H1 (cell line): ENCODE results near the gene MYOCD. TPM values are rescaled to one million over a fixed set of nuclear protein-coding genes. Genes with fewer than 3 reads are reported as not detected.

Experiments
- CTCF ChIA-PET: fragments of 300-600 bp; sonication (Branson Sonifier 250); formaldehyde crosslinking; loops from one replicate; lab custom pipeline; 2021; ENCODE audit not compliant: partially characterized antibody; lab: Charles Lee
- POLR2A ChIA-PET: fragments of 300-600 bp; sonication (Branson Sonifier 250); formaldehyde crosslinking; loops from one replicate; lab custom pipeline; 2021; ENCODE audit warnings: inconsistent platforms; ENCODE audit not compliant: partially characterized antibody; lab: Charles Lee
- DNase-seq, 2 experiments: peaks; one replicate each; pipeline versions ENCODE4 v3.0.0 to v3.0.0-alpha.2; 2010 to 2022; ENCODE audit warnings: low spot score in 2 of 2, low read depth in 1 of 2, mixed read lengths in 1 of 2
- FAIRE-seq: peaks from 2 replicates; lab custom pipeline; 2011; peaks lifted over from hg19 to GRCh38; lab: Jason Lieb, UNC
- H2AFZ ChIP-seq: 2 replicates; pipeline ENCODE4 v1.8.1; 2012; ENCODE audit warnings: low read length, inconsistent platforms
- H2AK5ac ChIP-seq: 2 replicates; pipeline ENCODE4 v1.6.1; 2013; ENCODE audit warnings: low read depth, low read length
- H2BK120ac ChIP-seq: replicated peaks from 2 replicates; pipeline ENCODE3; 2013; ENCODE audit warnings: low read depth, low read length, inconsistent platforms
- H2BK12ac ChIP-seq: 2 replicates; pipeline ENCODE4 v1.6.1; 2013; ENCODE audit warnings: low read depth, low read length
- H2BK15ac ChIP-seq: 2 replicates; pipeline ENCODE4 v1.6.1; 2013; ENCODE audit warnings: low read length
- H2BK20ac ChIP-seq: 2 replicates; pipeline ENCODE4 v1.6.1; 2013; ENCODE audit warnings: low read length
- H2BK5ac ChIP-seq: 2 replicates; pipeline ENCODE4 v1.6.1; 2013; ENCODE audit warnings: low read depth, low read length
- H3K14ac ChIP-seq: 2 replicates; pipeline ENCODE4 v1.6.1; 2013; ENCODE audit warnings: inconsistent platforms; ENCODE audit not compliant: insufficient read length
- H3K18ac ChIP-seq: 2 replicates; pipeline ENCODE4 v1.6.1; 2013; ENCODE audit warnings: low read length; ENCODE audit errors: extremely low read depth
- H3K23ac ChIP-seq: 2 replicates; pipeline ENCODE4 v1.6.1; 2013; ENCODE audit warnings: inconsistent platforms; ENCODE audit not compliant: insufficient read length
- H3K23me2 ChIP-seq: 2 replicates; pipeline ENCODE4 v1.6.1; 2013; ENCODE audit warnings: low read depth, low read length
- H3K27ac ChIP-seq: 2 replicates; pipeline ENCODE4 v1.6.1; 2011; ENCODE audit warnings: low read depth, low read length, inconsistent platforms
- H3K27me3 ChIP-seq, 4 experiments: replicated peaks in 1 of 4; 1 replicate in 1 of 4; 2 replicates in 3 of 4; pipeline versions ENCODE4 v1.6.1 to v1.8.1; 2011 to 2013; ENCODE audit warnings: low read length in 3 of 4, mild to moderate bottlenecking in 3 of 4, inconsistent platforms in 2 of 4, mixed read lengths in 2 of 4, moderate library complexity in 1 of 4; ENCODE audit not compliant: control insufficient read depth in 3 of 4, insufficient read depth in 3 of 4; ENCODE audit errors: extremely low read depth in 1 of 4
- H3K36me3 ChIP-seq, 4 experiments: 2 replicates each; pipeline versions ENCODE4 v1.6.1 to v1.8.1; 2011 to 2013; ENCODE audit warnings: mild to moderate bottlenecking in 4 of 4, low read length in 3 of 4, moderate library complexity in 2 of 4, control low read depth in 1 of 4, inconsistent platforms in 1 of 4; ENCODE audit not compliant: insufficient read depth in 4 of 4, control insufficient read depth in 2 of 4
- H3K4ac ChIP-seq: replicated peaks from 2 replicates; pipeline ENCODE3; 2013; ENCODE audit warnings: low read length, low read depth, mixed read lengths, inconsistent platforms; ENCODE audit not compliant: insufficient read length
- H3K4me1 ChIP-seq, 4 experiments: replicated peaks in 1 of 4; 1 replicate in 1 of 4; 2 replicates in 3 of 4; pipeline versions ENCODE4 v1.6.1 to v1.8.1; 2011 to 2013; ENCODE audit warnings: low read length in 3 of 4, inconsistent platforms in 2 of 4, mixed read lengths in 1 of 4; ENCODE audit not compliant: insufficient read depth in 4 of 4, control insufficient read depth in 3 of 4
- H3K4me2 ChIP-seq, 2 experiments: 2 replicates each; pipeline versions ENCODE4 v1.6.1 to v1.8.1; 2011 to 2013; ENCODE audit warnings: low read depth in 2 of 2, low read length in 2 of 2, control low read depth in 1 of 2, inconsistent platforms in 1 of 2, mild to moderate bottlenecking in 1 of 2; ENCODE audit not compliant: insufficient read depth in 1 of 2
- H3K4me3 ChIP-seq, 4 experiments: fragments of 200-600, 300-600 bp in 1 of 4; sonication (generic), shearing (Covaris generic), sonication (Bioruptor Twin) in 1 of 4; 2 replicates each; pipeline versions ENCODE4 v1.5.1 to v1.8.1; 2011 to 2016; ENCODE audit warnings: low read length in 4 of 4, low read depth in 3 of 4, control low read depth in 2 of 4, inconsistent platforms in 2 of 4, mild to moderate bottlenecking in 2 of 4, mixed read lengths in 1 of 4, moderate library complexity in 1 of 4; ENCODE audit not compliant: insufficient read depth in 2 of 4; ENCODE audit errors: extremely low read depth in 1 of 4
- H3K56ac ChIP-seq: replicated peaks from 2 replicates; pipeline ENCODE3; 2013; ENCODE audit warnings: low read depth, mild to moderate bottlenecking, mixed read lengths, low read length, inconsistent platforms; ENCODE audit not compliant: insufficient read length
- H3K79me1 ChIP-seq: 2 replicates; pipeline ENCODE4 v1.6.1; 2013; ENCODE audit warnings: low read depth, low read length, control low read depth
- H3K79me2 ChIP-seq, 2 experiments: 2 replicates each; pipeline versions ENCODE4 v1.6.1 to v1.8.1; 2012 to 2013; ENCODE audit warnings: low read length in 2 of 2, mild to moderate bottlenecking in 2 of 2, inconsistent platforms in 1 of 2; ENCODE audit not compliant: insufficient read depth in 2 of 2, control insufficient read depth in 1 of 2
- H3K9ac ChIP-seq, 4 experiments: replicated peaks in 1 of 4; 1 replicate in 1 of 4; 2 replicates in 3 of 4; pipeline versions ENCODE4 v1.6.1 to v1.8.1; 2011 to 2013; ENCODE audit warnings: low read depth in 3 of 4, low read length in 3 of 4, control low read depth in 2 of 4, mild to moderate bottlenecking in 2 of 4, moderate library complexity in 2 of 4, inconsistent platforms in 1 of 4; ENCODE audit errors: extremely low read depth in 1 of 4
- H3K9me3 ChIP-seq, 2 experiments: 2 replicates each; pipeline versions ENCODE4 v1.6.1 to v1.8.1; 2012 to 2013; ENCODE audit warnings: mild to moderate bottlenecking in 2 of 2, moderate library complexity in 2 of 2, control low read depth in 1 of 2, inconsistent platforms in 1 of 2, low read depth in 1 of 2, low read length in 1 of 2, mixed read lengths in 1 of 2; ENCODE audit not compliant: insufficient read depth in 2 of 2
- H4K20me1 ChIP-seq, 2 experiments: replicated peaks in 1 of 2; 2 replicates each; pipeline versions ENCODE3 to v1.8.1; 2011 to 2013; ENCODE audit warnings: inconsistent platforms in 2 of 2, low read length in 2 of 2, mild to moderate bottlenecking in 1 of 2; ENCODE audit not compliant: insufficient read depth in 2 of 2, control insufficient read depth in 1 of 2
- H4K5ac ChIP-seq: 2 replicates; pipeline ENCODE4 v1.6.1; 2013; ENCODE audit warnings: low read length, low read depth, mixed read lengths, inconsistent platforms; ENCODE audit not compliant: insufficient read length
- H4K8ac ChIP-seq: 2 replicates; pipeline ENCODE4 v1.8.0; 2013; ENCODE audit warnings: mild to moderate bottlenecking, moderate library complexity, low read length, inconsistent platforms; ENCODE audit not compliant: insufficient read depth; ENCODE audit errors: extremely low read depth
- H4K91ac ChIP-seq: replicated peaks from 2 replicates; pipeline ENCODE3; 2013; ENCODE audit warnings: low read length, mixed read lengths, inconsistent platforms; ENCODE audit not compliant: insufficient read length
- EGR1 ChIP-seq: IDR thresholded peaks from 2 replicates; pipeline ENCODE4 v1.6.1; 2011; ENCODE audit warnings: low read depth, low read length, borderline replicate concordance
- HDAC2 ChIP-seq, 2 experiments: fragments of 300-600 bp in 1 of 2; sonication (generic) in 1 of 2; IDR thresholded peaks; 2 replicates each; pipeline ENCODE4 v1.6.1; 2011 to 2012; ENCODE audit warnings: low read depth in 2 of 2, low read length in 2 of 2, mild to moderate bottlenecking in 2 of 2, moderate library complexity in 2 of 2, borderline replicate concordance in 1 of 2, inconsistent platforms in 1 of 2
- POLR2AphosphoS5 ChIP-seq: IDR thresholded peaks from 2 replicates; pipeline ENCODE4 v1.6.1; 2011; ENCODE audit warnings: low read depth, low read length
- RBBP5 ChIP-seq: IDR thresholded peaks from 2 replicates; pipeline ENCODE4 v1.7.1; 2012; ENCODE audit warnings: low read depth, mild to moderate bottlenecking, inconsistent platforms, low read length, moderate library complexity, borderline replicate concordance
- WGBS, 2 experiments: shearing (Covaris generic) in 1 of 2; methylation state at CpG; one replicate each; pipeline versions ENCODE4 v1.1.6 to v1.1.7; 2013 to 2015; ENCODE audit warnings: low lambda C conversion rate in 2 of 2, mixed read lengths in 2 of 2, inconsistent platforms in 1 of 2, low coverage in 1 of 2, missing lambda C conversion rate in 1 of 2; ENCODE audit not compliant: insufficient replicate concordance in 2 of 2, insufficient coverage in 1 of 2, insufficient read length in 1 of 2; ENCODE audit errors: extremely low coverage in 1 of 2, missing lambda C conversion rate in 1 of 2; 5-methylcytosine and 5-hydroxymethylcytosine counted together
- polyA plus RNA-seq, 7 experiments: library from polyadenylated mRNA; depleted of rRNA in 3 of 7; stranded (reverse) in 5 of 7; unstranded in 2 of 7; fragments of >200 nt in 5 of 7; fragments of 200-250 nt in 2 of 7; gene quantifications; 1 replicate in 5 of 7; 2 replicates in 1 of 7; 4 replicates in 1 of 7; pipeline versions ENCODE4 v1.2.1 to v1.2.3, GENCODE V29; 2011 to 2013; ENCODE audit warnings: missing spikeins in 2 of 7, mixed read lengths in 2 of 7
- total RNA-seq: library from RNA; stranded (reverse); fragmentation: NEBNext Ultra II Directional; extraction: Animal tissue kit (Norgen Biotek cat#: 25700); gene quantifications from 2 replicates; pipeline ENCODE4 v1.2.1, GENCODE V29; 2021

Gene MYOCD
- total and polyA plus RNA-seq, 2 of the 8 experiments (the other 6 are each of a cell fraction or from before 2014, with no cell fraction given) = 0.30 to 4.9 TPM

DNA sequence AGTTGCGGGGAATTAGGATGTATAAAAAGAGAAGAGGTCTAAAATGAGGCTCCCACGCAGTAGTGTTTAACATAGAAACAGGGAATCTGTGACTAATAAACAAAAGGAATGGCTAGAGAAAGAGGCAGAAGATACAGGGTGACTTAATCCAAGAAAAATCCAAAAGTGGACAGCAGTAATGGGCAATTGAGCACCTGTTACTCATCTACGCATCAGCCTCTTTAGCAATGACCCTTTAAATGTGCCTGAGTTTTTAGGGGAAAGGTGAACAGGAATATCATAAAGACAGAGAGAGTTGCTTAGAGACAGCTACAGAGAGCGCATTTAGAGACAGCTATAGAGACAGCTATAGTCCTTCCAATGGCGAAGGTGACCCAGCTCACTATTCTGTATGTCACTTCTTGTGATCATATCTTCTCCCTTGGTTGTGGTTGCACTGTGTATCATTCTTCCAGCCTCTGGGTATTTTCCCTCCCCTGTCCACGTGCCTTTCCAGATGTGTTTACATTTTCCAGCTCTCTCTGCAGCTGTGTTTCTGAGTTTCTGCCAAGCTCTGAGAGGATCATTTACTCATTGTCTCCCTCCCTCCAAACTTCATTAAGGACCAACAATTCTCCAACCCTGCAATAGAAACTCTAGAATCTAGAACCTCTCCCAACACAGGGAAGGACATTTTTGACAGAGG is 61.5 kb downstream of the MYOCD start:
- no peak overlapping the region for H2BK20ac ChIP-seq
- H2BK12ac ChIP-seq = no peak overlapping the region
- H3K27ac ChIP-seq = no peak overlapping the region
- H3K9me3 ChIP-seq = no peaks in the 10 kb centered on the region
- H3K36me3 ChIP-seq = no peaks in the 10 kb centered on the region
- H2BK5ac ChIP-seq = no peak overlapping the region
- no peak overlapping the region for H3K4ac ChIP-seq
- ChIA-PET CTCF (interaction anchor here (0.8 kb wide), 1 partner anchor 9 kb away, joined by 3 read pairs; no protein-coding TSS in a partner anchor), POLR2A (no interaction called here)
- H4K5ac ChIP-seq = no peak overlapping the region
- FAIRE-seq = no peak
- no peak overlapping the region for H3K18ac ChIP-seq
- 80% methylated on average over 6 of the region's 6 CpGs; no CpG with 5 or more reads in 1 of the 2 experiments for WGBS, 2 experiments
- no peaks in the 10 kb centered on the region for H3K79me1 ChIP-seq
- H2BK15ac ChIP-seq = no peak overlapping the region
- TF ChIP-seq HDAC2 (IDR thresholded peaks at IDR 0.05; ENCODE audit: borderline replicate concordance in 1 of 2, low read depth in 2 of 2, low read length in 2 of 2) (no peak), RBBP5 (no peak), EGR1 (no peak), POLR2AphosphoS5 (no peak)
- no peaks in the 10 kb centered on the region for H3K27me3 ChIP-seq
- no peak overlapping the region for H2BK120ac ChIP-seq
- H3K4me2 ChIP-seq = no peak overlapping the region
- no peak overlapping the region for H3K56ac ChIP-seq
- no peak overlapping the region for H3K9ac ChIP-seq
- no peaks in the 10 kb centered on the region for H3K79me2 ChIP-seq
- H2AK5ac ChIP-seq = no peak overlapping the region
- no peak overlapping the region for H4K91ac ChIP-seq
- no peak for DNase-seq
- no peaks in the 10 kb centered on the region for H4K20me1 ChIP-seq
- H3K23me2 ChIP-seq = no peaks in the 10 kb centered on the region
- no peak overlapping the region for H3K4me3 ChIP-seq
- no peak overlapping the region for H2AFZ ChIP-seq
- H3K4me1 ChIP-seq = peaks cover 0 to 6% (median 2%) of the 10 kb centered on the region in 4 experiments; a peak in 5 of 7 replicates
- no peak overlapping the region for H3K23ac ChIP-seq
- no peak overlapping the region for H4K8ac ChIP-seq
- H3K14ac ChIP-seq = no peak overlapping the region
